Right ventricle myocardium superior (tissue), 1 donor: ENCODE measurements around the gene ACADVL. TPM values are rescaled to one million over a fixed set of nuclear protein-coding genes. Genes with fewer than 3 reads are reported as not detected.
A peak's percentile ranks its signal among the peaks of the same experiment; 100 is the strongest.
"Not testable (repeated sequence)": the region's sequence is repeated elsewhere in the genome, so short reads cannot be mapped to it uniquely, and the experiment has no call there.

Experiments used
- ATAC-seq: fragments of 200-7000 bp; cut with Tn5 transposase; one replicate; pipeline ENCODE4 v1.9.1; 2020; ENCODE audit warnings: mild to moderate bottlenecking; ENCODE audit not compliant: poor library complexity
- DNase-seq: peaks from one replicate; pipeline ENCODE4 v3.0.0-alpha.2; 2020
- intact Hi-C: fragments of 100-400 bp; cut with DNase I; formaldehyde crosslinking; loops from one replicate; pipeline ENCODE4 v1.11.2; 2022
- total RNA-seq: library from RNA; stranded (reverse); fragmentation: NEBNext Ultra II Directional; extraction: Animal tissue kit (Norgen Biotek cat#: 25700); gene quantifications from one replicate; pipeline ENCODE4 v1.2.1, GENCODE V29; 2021
- donor health status: DM: no; HTN: yes; CAD: no; lungs with severe emphysema.

The ACADVL gene
- total RNA-seq, 1 donor from 2014 or later = 2,247 TPM

DNA sequence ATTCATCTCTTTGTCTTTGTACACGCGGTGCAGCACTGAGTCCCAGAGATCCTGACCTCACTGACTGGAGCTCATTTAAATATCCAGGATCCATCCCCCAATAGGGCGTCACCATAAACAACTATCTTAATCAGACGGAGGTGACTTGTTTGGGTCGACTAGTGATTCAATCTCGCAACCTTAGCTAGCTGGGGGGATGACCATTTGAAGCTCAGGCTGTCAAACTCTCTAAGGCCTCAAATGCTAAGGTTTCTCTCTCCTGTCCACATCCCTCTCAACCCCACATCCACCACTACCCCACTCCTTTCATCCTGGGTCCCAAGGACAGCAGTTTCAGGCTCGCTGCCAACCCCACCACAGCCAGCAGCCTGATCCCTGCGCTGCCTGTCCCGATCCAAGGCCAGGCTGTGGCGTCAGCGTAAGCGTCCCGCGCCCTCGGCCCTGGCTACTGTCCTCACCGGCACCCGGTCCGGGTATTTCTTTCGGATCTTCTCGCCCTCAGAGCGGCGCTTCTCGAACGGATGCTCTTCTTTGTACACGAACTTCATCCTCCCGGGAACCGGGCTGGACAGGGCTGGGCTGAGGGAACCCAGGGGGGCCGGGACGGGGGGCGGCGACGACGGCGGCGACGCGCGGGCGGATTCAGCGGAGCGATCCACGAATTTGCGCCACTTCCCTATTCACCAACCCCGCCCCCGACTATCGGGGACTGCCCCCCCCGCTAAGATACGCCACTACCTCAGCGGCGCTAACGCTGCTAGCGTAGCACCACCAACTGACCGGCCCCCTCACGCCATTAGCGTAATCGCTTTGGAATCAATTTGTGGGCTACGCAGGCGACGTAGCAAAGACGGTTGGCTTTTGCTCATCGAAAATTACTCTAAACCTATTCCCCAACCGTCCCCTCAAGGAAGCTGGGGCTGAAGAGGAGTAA, 22.3 kb downstream of the ACADVL start, which contains the start of gene GABARAP:
TSS of gene GABARAP (minus strand) at position 667 of the 934 bp plus-strand sequence. CDS start at position 548, 119 bp downstream.
- intact Hi-C loops = no loop called here
- ATAC-seq (peak; percentile 58), DNase-seq (peak; percentile 96)

DNA sequence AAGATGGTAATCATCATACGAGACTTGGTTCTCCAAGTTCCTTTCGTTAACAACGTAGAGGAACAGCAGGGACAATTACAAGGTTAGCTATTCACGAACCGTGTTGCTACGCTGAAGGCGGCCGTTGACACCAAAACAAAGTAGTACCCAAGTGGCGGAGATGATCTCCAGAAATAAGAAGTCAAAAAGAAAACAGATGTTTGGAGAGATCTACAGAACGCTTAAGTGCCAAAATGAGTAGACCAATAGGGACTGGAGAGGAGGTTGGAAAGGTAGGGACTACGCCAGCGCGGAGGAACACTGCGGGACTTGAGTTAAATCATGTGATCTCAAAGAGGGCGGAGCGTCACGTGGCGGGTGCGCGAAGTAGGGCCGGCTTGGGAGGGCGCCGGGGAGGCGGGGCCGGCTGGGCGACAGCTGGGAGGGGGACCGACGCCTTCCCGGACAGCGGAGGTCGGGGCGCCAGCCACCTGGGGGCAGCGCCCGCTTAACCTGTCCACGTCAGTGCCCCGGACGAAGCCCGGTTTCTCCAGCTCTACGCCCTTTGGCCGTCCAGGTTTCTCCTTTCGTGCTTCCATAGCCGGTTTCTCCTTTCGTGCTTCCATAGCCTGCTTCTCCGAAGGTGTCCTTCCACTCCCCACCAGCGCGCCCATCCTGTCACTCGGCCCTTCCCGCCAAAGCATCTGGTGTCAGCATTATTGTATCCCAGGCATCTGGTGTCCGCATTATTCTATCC, 23.1 kb downstream of the ACADVL start:
- DNase-seq = peak; percentile 98
- ATAC-seq = peak; percentile 72
- intact Hi-C loops = no loop called here

DNA sequence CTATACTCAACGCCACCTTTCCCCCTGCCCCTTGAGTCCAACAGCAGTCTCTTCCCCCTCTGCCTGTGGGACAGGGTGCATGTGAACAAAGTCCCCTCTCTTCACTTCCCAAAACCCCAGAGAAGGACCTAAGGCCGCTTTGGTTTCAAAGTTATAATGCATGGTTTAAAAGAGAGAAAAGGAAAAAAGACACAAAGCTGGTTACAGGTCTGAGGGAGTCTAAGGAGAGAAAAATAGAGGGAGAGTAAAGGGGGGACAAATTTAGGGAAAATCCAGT, 23.7 kb downstream of the ACADVL start:
- no peak for DNase-seq
- no peak for ATAC-seq
- intact Hi-C loops = no loop called here

DNA sequence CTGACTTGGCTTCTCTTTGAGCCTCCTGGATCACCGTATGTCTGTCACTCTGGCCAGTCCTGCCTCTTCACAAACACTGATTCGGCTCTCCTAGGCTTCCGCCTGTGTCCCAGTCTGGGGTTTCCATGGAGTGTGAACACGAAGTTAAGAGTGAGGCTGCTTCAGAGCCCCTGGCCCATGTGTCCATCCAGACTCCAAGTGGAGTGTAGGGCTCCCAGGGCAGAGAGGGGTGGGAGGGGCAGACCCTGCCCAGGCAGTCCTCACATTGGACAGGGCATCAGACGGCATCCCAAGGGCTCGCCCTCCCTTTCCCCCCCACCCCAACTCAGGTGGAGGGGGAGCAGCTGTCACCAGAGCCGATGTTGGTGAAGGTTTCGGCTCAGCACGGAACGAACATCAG, 24.1 kb downstream of the ACADVL start:
- DNase-seq, ATAC-seq, intact Hi-C loops: not testable (repeated sequence)

DNA sequence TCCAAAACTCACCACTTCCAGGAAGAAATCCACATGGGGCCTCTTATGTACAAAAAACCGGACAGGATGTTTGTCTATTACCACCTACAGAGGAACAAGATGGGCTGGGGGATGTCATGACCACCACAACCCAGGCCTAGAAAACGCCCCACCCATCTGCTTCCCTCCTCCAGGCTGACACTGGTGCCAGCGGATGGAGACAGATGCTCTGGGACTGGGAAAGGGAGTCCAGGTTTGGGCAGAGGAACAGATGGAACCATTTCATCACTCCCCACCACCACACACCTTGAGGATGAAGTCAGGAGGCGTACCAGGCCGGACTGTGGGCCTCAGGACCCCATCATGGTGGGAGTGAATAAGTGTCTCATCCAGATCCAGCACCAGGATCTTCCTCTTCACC, 27.0 kb downstream of the ACADVL start:
- ATAC-seq (no peak), DNase-seq (no peak)
- intact Hi-C loops = no loop called here

DNA sequence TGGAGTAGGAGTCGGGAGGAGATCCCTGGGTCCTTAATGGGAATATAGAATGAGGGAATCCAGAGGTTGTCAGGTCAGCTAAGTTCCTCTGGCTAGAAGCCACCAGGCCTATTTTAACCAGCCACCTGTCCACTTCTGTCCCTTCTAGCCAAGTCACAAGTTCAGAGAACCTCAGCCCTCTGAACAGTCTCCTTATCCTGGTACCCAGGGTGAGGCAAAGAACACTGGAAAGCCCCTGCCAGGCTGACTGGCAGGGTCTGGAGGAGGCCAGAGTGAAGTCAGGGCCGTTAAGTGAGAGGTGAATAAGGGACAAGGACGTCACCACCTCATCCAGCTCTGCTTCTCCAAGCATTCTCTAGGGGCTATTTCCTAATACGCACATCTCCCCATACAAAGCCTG, 29.1 kb downstream of the ACADVL start:
- no peak for ATAC-seq
- intact Hi-C loops = no loop called here
- DNase-seq = no peak

DNA sequence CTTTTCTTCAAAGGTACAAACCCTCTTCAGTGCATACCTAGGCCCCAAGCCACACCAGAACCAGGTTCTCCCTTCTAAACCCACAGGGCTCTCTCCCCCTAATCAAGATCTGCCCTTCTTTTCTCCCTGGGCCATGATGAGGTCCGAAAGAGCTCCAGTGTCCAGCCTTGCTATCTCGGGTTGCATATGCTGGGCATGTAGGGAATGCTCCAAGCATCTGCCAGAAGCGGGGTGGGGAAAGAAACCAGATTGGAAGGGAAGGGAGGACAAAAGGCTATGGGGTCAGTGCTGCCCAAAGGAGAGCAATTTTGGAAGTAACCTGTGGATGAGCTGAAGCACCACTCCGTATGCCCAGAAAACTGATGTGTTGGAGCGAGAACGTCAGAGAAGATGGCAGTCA, 29.5 kb downstream of the ACADVL start:
- DNase-seq (no peak), ATAC-seq (no peak)
- intact Hi-C loops = no loop called here

DNA sequence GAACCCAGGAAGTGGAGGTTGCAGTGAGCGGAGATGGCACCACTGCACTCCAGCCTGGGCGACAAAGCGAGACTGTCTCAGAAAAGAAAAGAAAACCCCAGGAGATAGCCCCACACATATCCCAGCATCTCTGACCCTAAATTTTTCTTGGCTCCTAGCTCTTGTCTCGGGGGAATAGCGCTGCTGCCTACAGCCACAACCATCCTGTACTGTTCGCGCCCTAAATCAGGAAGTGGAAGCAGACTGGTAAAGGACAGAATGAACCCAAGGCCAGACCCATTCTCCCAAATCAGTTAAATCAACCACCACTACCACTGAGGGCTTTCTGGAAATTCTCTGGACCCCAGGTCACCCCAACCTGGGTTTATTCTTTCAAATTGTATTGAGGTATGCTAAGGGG, 30.1 kb downstream of the ACADVL start:
- intact Hi-C loops = no loop called here
- DNase-seq (no peak), ATAC-seq (no peak)

DNA sequence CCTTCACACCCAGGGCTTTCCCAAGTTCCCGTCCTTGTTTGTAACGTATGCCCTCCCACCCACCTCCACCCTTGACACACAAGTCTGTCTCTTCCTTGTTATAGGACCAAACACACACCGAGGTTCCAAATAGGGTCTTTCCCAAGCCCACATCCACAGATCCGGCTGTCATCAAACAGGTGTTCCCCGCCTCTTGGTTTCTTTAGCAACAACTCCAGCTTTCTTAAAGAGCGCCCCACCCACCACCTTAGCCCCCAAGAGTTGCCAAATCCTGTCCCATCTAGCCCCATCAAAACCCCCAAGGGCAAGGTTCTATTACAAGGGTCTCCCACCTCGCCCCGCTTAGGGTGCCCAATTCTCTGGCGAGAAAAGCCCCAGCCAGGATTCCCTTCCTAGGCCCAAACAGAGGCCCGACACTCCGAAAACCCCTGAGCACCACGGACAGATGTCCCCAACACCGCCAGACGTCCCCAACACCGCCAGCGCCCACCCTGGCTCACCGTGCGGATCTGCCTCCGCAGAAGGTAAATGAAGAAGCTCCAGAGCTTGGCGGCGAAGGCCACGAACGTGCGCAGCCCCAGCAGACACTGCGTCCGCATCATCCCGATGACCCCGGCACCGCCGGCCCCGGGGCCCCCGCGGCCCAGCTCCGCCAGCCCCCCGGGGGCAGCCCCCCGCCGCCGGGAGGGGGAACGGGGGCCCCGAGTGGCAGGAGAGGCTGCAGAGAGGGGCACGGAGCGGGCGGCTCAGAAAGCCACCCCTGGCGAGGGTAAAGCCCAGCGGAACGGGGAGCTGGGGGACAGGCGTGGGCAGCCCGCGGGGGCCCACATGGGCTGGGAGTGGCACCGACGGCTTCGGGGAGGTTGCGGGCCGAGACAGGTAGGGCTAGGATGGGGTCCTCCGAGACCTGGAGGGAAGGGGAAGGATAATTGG, 31.2 kb downstream of the ACADVL start:
- ATAC-seq = no peak
- intact Hi-C loops = no loop called here
- DNase-seq = no peak

DNA sequence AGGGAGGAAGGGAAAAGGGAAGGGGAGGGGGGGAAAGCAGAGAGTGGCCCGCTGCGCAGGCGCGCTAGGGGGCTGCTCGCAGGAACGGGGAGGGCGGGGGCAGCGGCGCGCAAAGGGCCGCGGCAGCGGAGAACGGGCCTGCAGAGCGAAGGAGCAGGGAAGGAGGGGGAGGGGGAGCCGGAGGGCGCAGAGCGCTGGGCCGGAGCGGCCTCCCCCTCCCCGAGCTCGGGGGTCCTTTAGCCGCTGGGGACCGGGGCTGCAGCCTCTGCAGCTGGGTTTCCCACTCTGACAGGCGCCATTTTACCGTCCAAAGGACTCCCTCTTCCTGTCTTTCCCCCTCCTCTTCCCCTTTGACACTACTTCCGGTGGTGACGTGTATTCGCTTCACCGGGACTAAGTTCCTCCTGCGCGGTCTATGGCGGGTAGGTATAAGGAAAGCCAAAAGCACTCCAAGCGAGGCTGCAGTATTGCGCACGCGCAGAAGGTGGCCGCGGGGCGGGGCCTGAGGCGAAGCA, 32.0 kb downstream of the ACADVL start, which contains the start of gene CTDNEP1:
TSS of gene CTDNEP1 (minus strand) at position 74 of the 515 bp plus-strand sequence. CDS start 438 bp downstream, outside the sequence.
- ATAC-seq (peak; percentile 95), DNase-seq (peak; percentile 98)
- intact Hi-C loops = no loop called here

DNA sequence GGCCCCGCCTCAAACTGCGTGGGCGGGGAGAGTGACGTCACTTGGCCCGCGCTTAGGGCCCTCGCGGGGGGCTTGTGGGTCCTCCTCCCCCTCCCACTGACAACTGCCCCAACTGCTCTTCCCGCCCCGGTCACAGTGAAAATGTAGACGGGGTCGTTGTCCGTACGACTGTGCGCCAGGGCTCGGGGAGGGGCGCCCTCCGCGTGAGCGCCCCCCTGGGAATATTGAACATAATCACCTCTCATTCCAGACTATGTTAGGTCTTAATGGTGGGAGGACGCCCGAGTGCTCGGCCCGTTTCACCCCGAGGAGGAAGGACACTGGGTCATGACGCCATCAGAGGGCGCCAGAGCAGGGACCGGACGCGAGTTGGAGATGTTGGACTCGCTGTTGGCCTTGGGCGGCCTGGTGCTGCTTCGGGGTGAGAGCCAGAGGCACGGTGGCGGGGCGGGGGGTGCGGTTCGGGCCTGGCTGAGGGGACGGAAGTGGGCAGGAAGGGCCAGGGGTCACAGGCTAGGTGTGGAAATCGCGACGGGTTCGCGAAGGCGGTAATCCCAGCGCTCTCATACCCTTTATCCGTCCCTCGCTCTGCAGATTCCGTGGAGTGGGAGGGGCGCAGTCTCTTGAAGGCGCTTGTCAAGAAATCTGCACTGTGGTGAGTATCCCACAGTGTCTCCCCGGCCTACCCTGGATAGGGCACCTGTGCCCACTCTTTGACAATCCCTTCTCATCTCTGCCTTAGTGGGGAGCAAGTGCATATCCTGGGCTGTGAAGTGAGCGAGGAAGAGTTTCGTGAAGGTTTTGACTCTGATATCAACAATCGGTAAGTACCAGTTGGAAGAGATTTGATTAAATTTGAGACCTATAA, 32.7 kb downstream of the ACADVL start, which contains the start of gene ELP5:
TSS of gene ELP5 (plus strand) at position 40 of the 868 bp plus-strand sequence. CDS start at position 376, 336 bp downstream.
- DNase-seq = peak; percentile 97
- intact Hi-C loops = no loop called here
- ATAC-seq = peak; percentile 82

DNA sequence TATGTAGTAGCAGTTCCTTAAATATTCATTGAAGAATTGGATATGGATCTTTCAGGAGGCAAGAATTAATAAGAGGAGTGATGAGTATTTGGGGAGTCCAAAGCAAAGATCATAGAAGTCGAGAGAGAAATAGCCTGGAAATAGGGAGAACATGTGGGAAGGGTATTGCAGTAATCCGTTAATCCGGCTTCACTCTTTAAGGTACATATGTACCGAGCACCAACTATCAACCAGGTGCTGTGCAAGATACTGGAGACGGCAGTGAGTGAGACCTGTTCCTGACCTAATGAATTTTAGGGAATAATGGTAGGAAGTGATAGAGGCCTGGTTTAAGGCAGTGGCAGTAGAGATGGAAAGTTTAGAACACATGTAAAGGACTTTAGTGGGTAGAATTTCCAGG, 33.3 kb downstream of the ACADVL start:
- intact Hi-C loops = no loop called here
- no peak for ATAC-seq
- no peak for DNase-seq

DNA sequence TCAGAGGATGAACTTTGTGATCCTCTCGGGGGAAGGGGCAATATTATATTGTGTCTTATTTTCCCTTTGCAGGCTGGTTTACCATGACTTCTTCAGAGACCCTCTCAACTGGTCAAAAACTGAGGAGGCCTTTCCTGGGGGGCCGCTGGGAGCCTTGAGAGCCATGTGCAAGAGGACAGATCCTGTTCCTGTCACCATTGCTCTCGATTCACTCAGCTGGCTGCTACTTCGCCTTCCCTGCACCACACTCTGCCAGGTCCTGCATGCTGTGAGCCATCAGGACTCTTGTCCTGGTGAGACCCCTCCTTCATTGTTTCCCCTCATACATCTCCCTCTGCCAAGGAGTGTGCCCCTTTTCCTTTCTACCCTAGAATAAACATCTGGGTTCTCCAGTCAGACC, 34.8 kb downstream of the ACADVL start:
- intact Hi-C loops = no loop called here
- DNase-seq = peak; percentile 9
- ATAC-seq = no peak

DNA sequence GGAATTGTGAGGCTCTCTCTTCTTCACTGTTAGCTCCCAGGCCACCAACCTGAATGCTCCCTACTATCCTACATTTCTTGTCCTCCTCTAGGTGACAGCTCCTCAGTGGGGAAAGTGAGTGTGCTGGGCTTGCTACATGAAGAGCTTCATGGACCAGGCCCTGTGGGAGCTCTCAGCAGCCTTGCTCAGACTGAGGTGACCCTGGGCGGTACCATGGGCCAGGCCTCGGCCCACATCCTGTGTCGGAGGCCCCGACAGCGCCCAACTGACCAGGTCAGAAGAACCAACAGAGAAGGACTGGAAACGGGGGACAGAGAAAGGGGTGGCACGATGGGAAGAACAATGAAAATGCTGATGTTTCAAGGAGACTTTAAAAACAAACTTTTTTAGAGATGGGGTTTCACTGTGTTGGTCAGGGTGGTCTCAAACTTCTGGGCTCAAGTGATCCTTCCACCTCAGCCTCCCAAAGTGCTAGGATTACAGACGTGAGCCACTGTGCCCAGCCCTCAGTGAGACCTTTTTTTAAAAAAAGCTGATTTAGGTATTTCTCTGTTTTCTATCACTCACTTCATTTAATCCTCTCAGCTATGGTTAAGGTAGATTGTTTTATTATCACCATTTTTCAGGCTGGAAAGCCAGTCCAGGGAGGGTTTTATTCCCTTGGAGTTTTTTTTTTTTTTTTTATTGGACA, 37.2 kb downstream of the ACADVL start:
- intact Hi-C loops = no loop called here
- ATAC-seq (no peak), DNase-seq (no peak)

DNA sequence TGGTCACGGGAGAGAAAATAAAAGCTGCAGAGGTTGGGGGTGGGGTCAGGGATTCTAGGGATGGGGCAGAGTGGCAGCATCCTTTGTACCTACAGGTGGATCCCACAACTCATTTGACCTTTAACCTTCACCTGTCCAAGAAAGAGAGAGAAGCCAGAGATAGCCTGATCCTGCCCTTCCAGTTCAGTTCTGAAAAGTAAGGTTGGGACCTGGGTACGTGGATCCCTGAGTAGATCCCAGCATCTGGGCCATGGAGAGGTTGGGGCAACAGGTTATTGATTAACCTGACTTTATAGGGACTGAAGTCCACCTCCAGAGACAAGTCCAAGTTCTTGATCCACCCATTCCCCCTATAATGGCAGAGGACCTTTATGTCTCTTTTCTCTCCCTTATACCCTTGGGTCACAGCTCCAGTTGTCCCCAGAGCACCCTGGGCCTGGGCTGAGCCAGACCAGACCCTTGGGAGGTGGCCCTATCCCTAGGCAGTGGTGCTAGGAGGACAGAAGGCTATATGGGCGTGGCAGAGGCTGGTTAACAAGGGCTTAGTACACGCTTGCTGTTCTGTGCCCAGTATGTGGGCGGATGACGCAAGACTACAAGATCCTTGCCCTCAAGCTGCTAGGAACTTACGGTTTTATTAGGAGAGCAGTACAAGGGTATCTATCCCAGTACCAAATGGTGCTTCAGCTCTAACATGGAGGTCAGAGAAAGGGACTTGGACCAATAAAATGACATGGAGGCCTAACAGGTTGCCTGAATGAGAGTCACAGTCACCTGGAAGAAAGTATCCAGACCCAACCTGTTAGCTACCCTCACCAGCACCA, 39.2 kb downstream of the ACADVL start:
- ATAC-seq (no peak), DNase-seq (no peak)
- intact Hi-C loops = no loop called here

DNA sequence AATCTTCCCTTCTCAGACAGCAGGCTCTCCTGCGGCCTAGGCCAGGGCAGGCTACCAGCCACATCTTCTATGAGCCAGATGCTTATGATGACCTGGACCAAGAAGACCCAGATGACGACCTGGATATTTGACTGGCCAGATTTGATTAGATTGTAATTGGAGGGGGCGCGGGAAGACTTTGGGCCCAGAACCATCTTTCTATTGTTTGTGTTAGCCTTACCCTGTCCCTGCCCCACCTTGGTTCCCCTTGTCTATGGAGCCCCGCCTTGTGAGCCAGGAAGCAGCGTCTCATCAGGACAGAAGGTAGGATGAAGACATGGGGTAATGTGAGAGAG, 39.8 kb downstream of the ACADVL start:
- ATAC-seq (no peak), DNase-seq (no peak)
- intact Hi-C loops = no loop called here
